ENCODE measurements around the gene SBF1.
A peak's percentile ranks its signal among the peaks of the same experiment; 100 is the strongest.
"Not testable (repeated sequence)": the region's sequence is repeated elsewhere in the genome, so short reads cannot be mapped to it uniquely, and the experiment has no call there.

The SBF1 gene

GRCh38 chr22:50474710-50475651 is at the start of gene SBF1:
TSS of gene SBF1 (minus strand) at chr22:50475035. CDS start at chr22:50474840, 195 bp downstream.
- DNase-seq (ENCODE audit: low spot score) = peak; percentile 99

- DNase-seq (ENCODE audit: low spot score) = no peak
Measured at GRCh38 chr22:50523806-50524675, 49.2 kb upstream of the SBF1 start.

GRCh38 chr22:50523458-50523805 is 48.6 kb upstream of the SBF1 start:
- DNase-seq (ENCODE audit: low spot score) = no peak

GRCh38 chr22:50522806-50523438 is 48.1 kb upstream of the SBF1 start:
- DNase-seq (ENCODE audit: low spot score) = no peak

- no peak for DNase-seq (ENCODE audit: low spot score)
Measured at GRCh38 chr22:50522208-50522805, 47.5 kb upstream of the SBF1 start.

GRCh38 chr22:50521710-50522109 is 46.9 kb upstream of the SBF1 start:
- DNase-seq (ENCODE audit: low spot score) = no peak

- no peak for DNase-seq (ENCODE audit: low spot score)
Measured at GRCh38 chr22:50520826-50521453, 46.1 kb upstream of the SBF1 start.

GRCh38 chr22:50520184-50520583 is 45.3 kb upstream of the SBF1 start:
- not testable (repeated sequence) for DNase-seq (ENCODE audit: low spot score)

GRCh38 chr22:50519151-50519550 is 44.3 kb upstream of the SBF1 start:
- DNase-seq (ENCODE audit: low spot score) = no peak

- no peak for DNase-seq (ENCODE audit: low spot score)
Measured at GRCh38 chr22:50518606-50519005, 43.8 kb upstream of the SBF1 start.

- no peak for DNase-seq (ENCODE audit: low spot score)
Measured at GRCh38 chr22:50517495-50518260, 42.8 kb upstream of the SBF1 start.

GRCh38 chr22:50516891-50517290 is 42.1 kb upstream of the SBF1 start:
- DNase-seq (ENCODE audit: low spot score) = no peak

- no peak for DNase-seq (ENCODE audit: low spot score)
Measured at GRCh38 chr22:50516068-50516467, 41.2 kb upstream of the SBF1 start.

GRCh38 chr22:50513175-50513574 is 38.3 kb upstream of the SBF1 start:
- no peak for DNase-seq (ENCODE audit: low spot score)

GRCh38 chr22:50508897-50509296 is 34.1 kb upstream of the SBF1 start:
- DNase-seq (ENCODE audit: low spot score) = no peak

- peak; percentile 100 for DNase-seq (ENCODE audit: low spot score)
Measured at GRCh38 chr22:50507991-50508884, 33.4 kb upstream of the SBF1 start, which contains the start of gene NCAPH2. TSS of gene NCAPH2 (plus strand) at chr22:50508224. CDS start at chr22:50508338, 114 bp downstream.

- DNase-seq (ENCODE audit: low spot score) = peak; percentile 99
Measured at GRCh38 chr22:50507421-50507990, 32.7 kb upstream of the SBF1 start, which contains the start of gene LMF2. TSS of gene LMF2 (minus strand) at chr22:50507702. CDS start at chr22:50507675, 27 bp downstream.

GRCh38 chr22:50506611-50507420 is 32.0 kb upstream of the SBF1 start:
- peak; percentile 43 for DNase-seq (ENCODE audit: low spot score)
